ENCODE results near the gene TBX5.

TBX5 gene

GRCh38 chr12:114406316-114406983 is 506 bp upstream of the TBX5 start:
- no peak for DNase-seq (ENCODE audit: low read depth in 1 of 2, low spot score in 1 of 2)

- DNase-seq (ENCODE audit: low read depth in 1 of 2, low spot score in 1 of 2): no peak
Measured at GRCh38 chr12:114404926-114405518, 922 bp downstream of the TBX5 start.

DNA sequence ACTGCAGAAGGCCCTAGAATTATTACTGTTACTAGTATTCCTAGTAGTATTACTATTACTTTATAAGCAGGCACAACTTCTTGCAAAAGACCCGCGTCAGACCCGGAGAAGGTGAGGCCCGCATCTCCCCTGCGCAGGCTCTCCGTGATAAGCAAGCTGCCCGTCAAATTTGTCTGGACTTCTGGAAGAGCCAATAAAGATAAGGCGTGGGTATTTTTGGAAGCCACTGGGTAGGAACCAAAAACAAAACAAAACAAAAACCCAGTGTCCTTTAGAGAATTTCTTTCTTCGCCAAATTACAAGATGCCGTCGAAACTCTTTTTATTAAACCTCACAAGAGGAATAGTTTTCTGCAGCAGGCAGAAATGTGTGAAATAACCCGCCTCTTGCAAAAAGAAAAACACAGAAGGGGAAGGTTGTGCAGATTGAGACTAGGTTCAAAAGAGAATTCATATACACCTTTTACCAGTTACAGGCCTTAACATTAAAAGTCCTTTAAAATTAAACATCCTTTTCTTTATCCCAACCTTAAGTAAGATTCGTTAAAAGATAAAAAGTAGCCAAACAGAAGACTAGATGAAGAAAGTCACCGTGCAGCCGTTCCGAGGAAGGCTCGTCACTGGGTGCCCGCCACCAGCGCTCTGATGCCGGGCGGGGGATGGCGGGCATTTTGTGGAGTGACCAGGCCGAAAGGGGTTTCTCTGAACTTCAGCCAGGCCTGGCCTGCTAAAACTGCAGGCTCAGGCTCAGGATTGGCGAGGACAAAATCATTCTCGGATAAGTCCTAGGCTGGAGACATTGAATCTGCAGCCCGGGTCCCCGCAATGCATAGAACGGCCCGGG is 1.6 kb downstream of the TBX5 start:
- DNase-seq (ENCODE audit: low read depth in 1 of 2, low spot score in 1 of 2): no peak

- DNase-seq (ENCODE audit: low read depth in 1 of 2, low spot score in 1 of 2): no peak
Measured at GRCh38 chr12:114403690-114404066, 2.3 kb downstream of the TBX5 start.

DNA sequence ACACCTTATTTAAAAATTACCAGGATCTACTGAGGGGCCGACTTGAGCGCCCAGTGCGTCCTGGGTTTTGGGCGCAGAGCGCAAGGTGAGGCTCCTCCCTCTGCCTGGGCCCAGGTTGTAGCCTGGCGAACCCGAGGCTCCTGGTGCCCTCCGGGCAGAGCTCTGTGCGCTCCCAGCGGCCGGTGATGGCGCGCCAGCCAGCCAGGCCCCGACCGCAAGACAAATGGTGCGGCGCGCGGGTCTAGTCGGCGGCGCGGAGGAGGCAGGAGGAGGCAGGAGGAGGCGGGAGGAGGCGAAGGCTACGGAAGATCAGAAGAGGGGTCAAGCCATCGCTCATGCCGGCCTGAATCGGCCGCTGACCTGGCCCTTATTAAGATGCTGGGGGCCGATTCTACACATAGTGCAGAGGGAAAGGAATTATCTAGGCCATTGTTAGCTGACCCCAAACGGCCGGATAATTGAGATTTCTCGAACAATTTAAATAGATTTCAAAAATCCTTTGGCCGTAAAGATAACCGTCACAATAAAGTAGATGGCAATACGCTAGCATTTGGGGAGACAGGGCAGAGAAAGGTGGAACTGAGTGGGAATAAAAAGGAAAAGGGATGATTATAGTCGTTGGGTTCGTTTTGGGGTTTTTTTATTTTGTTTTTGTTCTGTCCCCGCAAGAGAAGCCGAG is 2.8 kb downstream of the TBX5 start:
- DNase-seq (ENCODE audit: low read depth in 1 of 2, low spot score in 1 of 2): no peak

GRCh38 chr12:114402084-114402717 is 3.7 kb downstream of the TBX5 start:
- DNase-seq (ENCODE audit: low read depth in 1 of 2, low spot score in 1 of 2): no peak

GRCh38 chr12:114401328-114402083 is 4.4 kb downstream of the TBX5 start:
- no peak for DNase-seq (ENCODE audit: low read depth in 1 of 2, low spot score in 1 of 2)

- no peak for DNase-seq (ENCODE audit: low read depth in 1 of 2, low spot score in 1 of 2)
Measured at GRCh38 chr12:114400925-114401324, 5.0 kb downstream of the TBX5 start.

GRCh38 chr12:114400361-114400811 is 5.6 kb downstream of the TBX5 start:
- DNase-seq (ENCODE audit: low read depth in 1 of 2, low spot score in 1 of 2): no peak

- DNase-seq (ENCODE audit: low read depth in 1 of 2, low spot score in 1 of 2): no peak
Measured at GRCh38 chr12:114399664-114400211, 6.2 kb downstream of the TBX5 start.

DNA sequence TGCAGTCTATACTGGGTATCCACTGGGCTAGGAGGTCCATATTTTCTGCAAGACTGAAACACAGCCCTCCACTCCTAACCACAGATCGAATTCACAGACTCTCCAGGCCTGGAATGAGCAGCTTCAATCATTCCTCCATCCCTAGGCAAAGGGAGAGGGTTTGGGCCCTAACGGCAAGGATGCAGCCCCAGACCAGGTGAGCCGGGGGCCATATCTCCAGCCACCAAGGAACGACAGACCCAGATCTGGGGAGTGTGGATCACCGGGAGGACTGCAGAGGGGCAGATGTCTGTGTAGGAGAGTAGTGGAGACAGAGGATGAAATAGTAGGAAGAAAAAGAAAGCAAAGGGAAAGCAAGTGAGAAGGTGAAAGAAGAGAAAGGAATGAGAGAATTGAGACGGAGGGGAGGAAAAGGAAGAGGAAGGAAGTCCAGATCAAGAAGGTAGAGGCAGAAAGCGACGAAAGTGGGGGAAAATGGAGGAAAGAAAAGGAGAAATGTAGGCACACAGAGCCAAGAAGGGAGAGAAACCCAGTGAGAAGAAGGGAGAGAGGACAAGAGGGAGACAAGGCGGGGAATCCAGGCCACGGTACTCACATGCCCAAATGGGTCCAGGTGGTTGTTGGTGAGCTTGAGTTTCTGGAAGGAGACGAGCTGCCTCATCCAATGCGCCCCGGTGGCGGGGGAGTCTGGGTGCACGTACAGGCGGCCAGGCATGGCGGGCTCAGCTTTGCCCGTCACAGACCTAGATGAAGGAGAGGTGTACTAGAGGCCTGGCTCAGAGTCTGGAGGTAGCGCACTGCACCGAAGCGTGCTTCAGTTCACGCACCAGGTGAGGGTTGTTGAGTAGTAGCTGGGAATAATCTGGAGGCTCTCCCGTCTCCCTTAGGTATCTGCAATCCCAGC is 7.7 kb downstream of the TBX5 start:
- no peak for DNase-seq (ENCODE audit: low read depth in 1 of 2, low spot score in 1 of 2)

- no peak for DNase-seq (ENCODE audit: low read depth in 1 of 2, low spot score in 1 of 2)
Measured at GRCh38 chr12:114396869-114397719, 8.8 kb downstream of the TBX5 start.

DNA sequence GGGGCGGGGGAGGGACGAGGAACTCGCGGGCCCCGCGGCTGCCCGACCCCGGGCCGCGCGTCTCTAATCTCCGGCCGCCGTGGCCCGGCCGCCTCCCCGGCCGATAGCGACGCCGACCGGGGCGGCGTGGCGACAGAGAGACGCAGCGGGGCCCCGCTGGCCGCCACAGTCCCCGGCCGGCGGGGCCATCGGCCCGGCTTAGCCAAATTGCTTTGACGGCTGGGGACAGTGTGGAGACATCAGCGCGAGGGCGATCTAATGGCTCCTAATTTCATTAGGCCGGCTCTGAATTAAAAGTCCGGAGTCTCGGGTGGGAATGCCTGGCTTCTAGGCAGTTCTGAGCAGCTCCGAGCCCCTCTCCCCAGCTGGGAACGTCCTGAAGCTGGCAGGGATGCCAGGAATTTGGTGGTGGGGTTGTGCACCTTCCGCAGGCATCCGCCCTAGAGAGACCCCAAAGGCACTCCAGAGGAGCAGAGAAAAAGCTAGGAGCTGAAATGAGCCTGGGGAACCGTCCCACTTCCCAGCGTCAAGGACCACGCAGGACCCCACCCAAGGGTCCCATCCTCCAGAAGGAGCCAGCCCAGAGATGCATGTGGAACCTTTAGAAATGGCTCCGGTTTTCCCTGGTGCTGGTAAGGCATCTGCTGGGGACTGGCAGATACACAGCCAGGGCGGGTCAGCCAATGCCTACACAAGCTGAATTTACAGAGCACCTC is 9.6 kb downstream of the TBX5 start:
- DNase-seq (ENCODE audit: low read depth in 1 of 2, low spot score in 1 of 2): no peak

DNA sequence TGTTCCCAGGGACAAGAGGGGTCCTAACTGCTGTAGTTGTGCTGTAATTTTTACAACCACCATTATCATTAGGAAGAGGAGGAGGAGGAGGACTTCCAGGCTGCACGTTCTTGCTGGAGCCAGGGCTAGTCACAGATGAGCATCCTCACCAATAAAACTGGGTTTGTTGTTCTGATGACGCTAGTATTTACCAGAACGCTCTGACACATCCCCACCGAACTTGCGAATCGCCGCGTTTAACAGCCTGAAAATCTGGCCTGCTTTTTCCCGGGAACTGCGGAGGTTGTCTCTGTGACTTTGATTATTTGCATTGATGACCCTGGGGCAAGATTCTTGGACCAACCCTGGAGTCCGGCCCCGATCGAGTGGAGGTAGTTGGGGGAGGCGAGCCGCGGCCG is 10.2 kb downstream of the TBX5 start:
- DNase-seq (ENCODE audit: low read depth in 1 of 2, low spot score in 1 of 2): no peak

- DNase-seq (ENCODE audit: low read depth in 1 of 2, low spot score in 1 of 2): no peak
Measured at GRCh38 chr12:114395233-114395632, 10.7 kb downstream of the TBX5 start.

- DNase-seq (ENCODE audit: low read depth in 1 of 2, low spot score in 1 of 2): no peak
Measured at GRCh38 chr12:114393569-114393968, 12.4 kb downstream of the TBX5 start.

DNA sequence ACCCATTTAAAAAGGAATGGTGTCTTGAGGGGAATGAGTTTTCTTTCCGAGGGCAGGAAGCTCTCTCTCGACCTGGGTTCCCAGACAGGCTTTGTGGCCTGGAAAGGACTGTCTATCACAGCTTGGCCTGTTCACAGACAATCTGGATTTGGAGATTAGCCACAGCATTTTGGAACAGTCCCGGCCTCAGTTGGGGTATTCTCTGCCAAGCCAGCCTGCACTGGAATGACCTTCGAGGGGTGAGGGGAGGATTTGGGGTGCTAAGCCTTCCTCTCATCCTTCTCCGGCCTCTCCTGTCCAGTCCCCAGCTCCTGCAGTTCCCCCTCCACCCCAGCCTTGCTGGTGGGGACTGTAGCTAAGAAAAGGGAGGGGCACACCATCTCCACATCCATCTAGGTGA is 13.0 kb downstream of the TBX5 start:
- no peak for DNase-seq (ENCODE audit: low read depth in 1 of 2, low spot score in 1 of 2)

GRCh38 chr12:114391088-114391487 is 14.9 kb downstream of the TBX5 start:
- DNase-seq (ENCODE audit: low read depth in 1 of 2, low spot score in 1 of 2): no peak

Measured in activated CD4-positive, alpha-beta T cell treated with anti-CD3 and anti-CD28 coated beads, Interleukin-2, amount 50 U/mL, for 24 hours (primary cell).